IPS DF 6.9 (cell line): ENCODE results near the gene NXPE2.
"Not testable (repeated sequence)": the region's sequence is repeated elsewhere in the genome, so short reads cannot be mapped to it uniquely, and the experiment has no call there.

Experiments
- DNase-seq: peaks from one replicate; pipeline ENCODE4 v3.0.0-alpha.2; 2013; ENCODE audit warnings: low read depth, low spot score
- H3K27ac ChIP-seq: one replicate; pipeline ENCODE4 v1.5.1; 2013; ENCODE audit warnings: low read length, control low read depth
- H3K27me3 ChIP-seq: 2 replicates; pipeline ENCODE4 v1.6.1; 2013; ENCODE audit warnings: mild to moderate bottlenecking, low read length; ENCODE audit not compliant: control insufficient read depth, insufficient read depth
- H3K36me3 ChIP-seq: 2 replicates; pipeline ENCODE4 v1.6.1; 2013; ENCODE audit warnings: low read length; ENCODE audit not compliant: control insufficient read depth, insufficient read depth
- H3K4me1 ChIP-seq: 2 replicates; pipeline ENCODE4 v1.6.1; 2013; ENCODE audit warnings: low read length; ENCODE audit not compliant: control insufficient read depth, insufficient read depth
- H3K4me3 ChIP-seq: 2 replicates; pipeline ENCODE4 v1.5.1; 2013; ENCODE audit warnings: mild to moderate bottlenecking, low read length
- H3K9me3 ChIP-seq: 2 replicates; pipeline ENCODE4 v1.6.1; 2013; ENCODE audit warnings: low read length, inconsistent platforms; ENCODE audit not compliant: control insufficient read depth, insufficient read depth
- WGBS: extraction: QIAGEN DNeasy Blood & Tissue Kit; methylation state at CpG from one replicate; pipeline ENCODE4 v1.1.7; 2013; ENCODE audit warnings: mixed read lengths, missing lambda C conversion rate; ENCODE audit not compliant: insufficient read length, insufficient coverage; 5-methylcytosine and 5-hydroxymethylcytosine counted together

Gene NXPE2

GRCh38 chr11:114678125-114679036 is at the start of gene NXPE2:
NXPE2 (plus strand) TSS chr11:114678527; CDS start chr11:114678576, 49 bp downstream.
- 100% methylated on average over 1 of the region's 8 CpGs for WGBS
- Histone ChIP-seq H3K9me3 (peaks cover 1% of the 10 kb centered on the region; the same call in 1 of the 2 replicates), H3K27ac (no peak within 1 kb of the TSS), H3K4me3 (no peak within 1 kb of the TSS), H3K4me1 (no peaks in the 10 kb centered on the region), H3K27me3 (no peaks in the 10 kb centered on the region), H3K36me3 (no peaks in the 10 kb centered on the region)
- DNase-seq, result no peak

DNA sequence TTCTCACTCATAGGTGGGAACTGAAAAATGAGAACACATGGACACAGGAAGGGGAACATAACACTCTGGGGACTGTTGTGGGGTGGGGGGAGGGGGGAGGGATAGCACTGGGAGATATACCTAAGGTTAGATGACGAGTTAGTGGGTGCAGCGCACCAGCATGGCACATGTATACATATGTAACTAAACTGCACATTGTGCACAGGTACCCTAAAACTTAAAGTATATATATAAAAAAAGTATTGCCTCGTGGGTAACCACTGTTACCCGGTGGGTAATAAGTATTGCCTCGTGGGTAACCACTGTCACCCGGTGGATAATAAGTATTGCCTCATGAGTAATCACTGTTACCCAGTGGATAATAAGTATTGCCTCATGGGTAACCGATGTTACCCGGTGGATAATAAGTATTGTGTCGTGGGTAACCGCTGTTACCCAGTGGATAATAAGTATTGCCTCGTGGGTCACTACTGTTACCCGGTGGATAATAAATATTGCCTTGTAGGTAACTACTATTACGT is 46.8 kb upstream of the NXPE2 start:
- H3K4me1 ChIP-seq, H3K4me3 ChIP-seq, H3K9me3 ChIP-seq, H3K36me3 ChIP-seq, H3K27me3 ChIP-seq, DNase-seq, H3K27ac ChIP-seq: not testable (repeated sequence)
- WGBS, result no CpG with 5 or more reads among the region's 13 CpGs

DNA sequence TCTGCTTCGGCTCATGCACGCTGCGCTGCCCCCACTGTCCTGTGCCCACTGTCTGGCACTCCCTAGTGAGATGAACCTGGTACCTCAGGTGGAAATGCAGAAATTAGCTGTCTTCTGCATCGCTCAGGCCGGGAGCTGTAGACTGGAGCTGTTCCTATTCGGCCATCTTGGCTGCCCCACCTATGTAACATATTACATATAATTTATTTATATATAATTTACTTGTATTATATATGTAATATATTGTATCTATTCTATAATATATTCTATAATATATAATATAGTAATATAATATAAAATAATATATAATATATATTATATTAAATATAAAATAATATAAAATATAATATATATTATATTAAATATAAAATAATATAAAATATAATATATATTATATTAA is 38.9 kb upstream of the NXPE2 start:
- H3K9me3 ChIP-seq, H3K4me1 ChIP-seq, H3K27ac ChIP-seq, H3K27me3 ChIP-seq, H3K36me3 ChIP-seq, DNase-seq, H3K4me3 ChIP-seq: not testable (repeated sequence)
- no CpG with 5 or more reads among the region's 6 CpGs for WGBS

- no peak for DNase-seq
- Histone ChIP-seq H3K4me3 (no peak overlapping the region), H3K4me1 (no peaks in the 10 kb centered on the region), H3K27me3 (no peaks in the 10 kb centered on the region), H3K36me3 (no peaks in the 10 kb centered on the region), H3K9me3 (no peaks in the 10 kb centered on the region), H3K27ac (no peak overlapping the region)
- no CpG with 5 or more reads among the region's 3 CpGs for WGBS
These were observed 27.7 kb upstream of the NXPE2 start for GRCh38 chr11:114650661-114651060.

DNA sequence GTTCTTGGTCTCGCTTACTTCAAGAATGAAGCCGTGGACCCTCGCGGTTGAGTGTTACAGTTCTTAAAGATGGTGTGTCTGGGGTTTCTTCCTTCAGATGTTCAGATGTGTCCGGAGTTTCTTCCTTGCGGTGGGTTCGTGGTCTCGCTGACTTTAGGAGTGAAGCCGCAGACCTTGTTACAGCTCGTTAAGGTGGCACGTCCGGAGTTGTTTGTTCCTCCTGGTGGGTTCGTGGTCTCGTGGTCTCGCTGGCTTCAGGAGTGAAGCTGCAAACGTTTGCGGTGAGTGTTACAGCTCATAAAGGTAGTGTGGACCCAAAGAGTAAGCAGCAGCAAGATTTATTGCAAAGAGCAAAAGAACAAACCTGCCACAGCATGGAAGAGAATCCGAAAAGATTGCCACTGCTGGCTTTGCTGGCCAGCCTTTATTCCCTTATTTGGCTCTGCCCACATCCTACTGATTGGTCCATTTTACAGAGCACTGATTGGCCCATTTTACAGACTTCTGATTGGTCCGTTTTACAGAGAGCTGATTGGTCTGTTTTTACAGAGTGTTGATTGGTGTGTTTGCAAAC is 27.1 kb upstream of the NXPE2 start:
- Histone ChIP-seq H3K4me1 (no peaks in the 10 kb centered on the region), H3K36me3 (no peaks in the 10 kb centered on the region), H3K9me3 (no peaks in the 10 kb centered on the region), H3K27me3 (no peaks in the 10 kb centered on the region), H3K27ac (no peak overlapping the region), H3K4me3 (no peak overlapping the region)
- no peak for DNase-seq
- no CpG with 5 or more reads among the region's 19 CpGs for WGBS

- no peak overlapping the region for H3K27ac ChIP-seq
- no peaks in the 10 kb centered on the region for H3K9me3 ChIP-seq
- no peaks in the 10 kb centered on the region for H3K27me3 ChIP-seq
- WGBS, result no CpG with 5 or more reads among the region's 2 CpGs
- no peaks in the 10 kb centered on the region for H3K36me3 ChIP-seq
- DNase-seq, result no peak
- H3K4me1 ChIP-seq, result no peaks in the 10 kb centered on the region
- no peak overlapping the region for H3K4me3 ChIP-seq
These were observed 25.2 kb upstream of the NXPE2 start for GRCh38 chr11:114653148-114653547.

- H3K9me3 ChIP-seq, result no peaks in the 10 kb centered on the region
- no peaks in the 10 kb centered on the region for H3K27me3 ChIP-seq
- no peak overlapping the region for H3K4me3 ChIP-seq
These were observed 13.7 kb upstream of the NXPE2 start for GRCh38 chr11:114664641-114665040.

GRCh38 chr11:114666760-114667159 is 11.6 kb upstream of the NXPE2 start:
- 100% methylated on average over 1 of the region's 2 CpGs for WGBS
- no peaks in the 10 kb centered on the region for H3K27me3 ChIP-seq

More at GRCh38 chr11:114664641-114665040, 13.7 kb upstream of the NXPE2 start:
- no peaks in the 10 kb centered on the region; the same call in 1 of the 2 replicates for H3K4me1 ChIP-seq
- DNase-seq, result no peak
- no peak overlapping the region for H3K27ac ChIP-seq
- H3K36me3 ChIP-seq, result no peaks in the 10 kb centered on the region
- no CpG with 5 or more reads among the region's 2 CpGs for WGBS

GRCh38 chr11:114668109-114668508 is 10.2 kb upstream of the NXPE2 start:
- Histone ChIP-seq H3K4me1 (no peaks in the 10 kb centered on the region), H3K9me3 (no peaks in the 10 kb centered on the region), H3K27me3 (no peaks in the 10 kb centered on the region), H3K4me3 (no peak overlapping the region), H3K27ac (no peak overlapping the region), H3K36me3 (no peaks in the 10 kb centered on the region)
- no peak for DNase-seq

More at GRCh38 chr11:114666760-114667159, 11.6 kb upstream of the NXPE2 start:
- Histone ChIP-seq H3K27ac (no peak overlapping the region), H3K4me3 (no peak overlapping the region), H3K4me1 (no peaks in the 10 kb centered on the region; the same call in 1 of the 2 replicates), H3K36me3 (no peaks in the 10 kb centered on the region), H3K9me3 (no peaks in the 10 kb centered on the region)
- DNase-seq, result no peak

- H3K4me1 ChIP-seq, result no peaks in the 10 kb centered on the region
- no peak overlapping the region for H3K27ac ChIP-seq
- no peak for DNase-seq
- no peaks in the 10 kb centered on the region for H3K36me3 ChIP-seq
- H3K9me3 ChIP-seq, result no peaks in the 10 kb centered on the region
- no peak overlapping the region for H3K4me3 ChIP-seq
- H3K27me3 ChIP-seq, result no peaks in the 10 kb centered on the region
These were observed 4.7 kb upstream of the NXPE2 start for GRCh38 chr11:114673661-114674060.
